SK-N-MC (cell line): ENCODE results near the gene WTIP.
"Not testable (repeated sequence)": the region's sequence is repeated elsewhere in the genome, so short reads cannot be mapped to it uniquely, and the experiment has no call there.

Source experiments
- DNase-seq: peaks from one replicate; pipeline ENCODE4 v3.0.0-alpha.2; 2011; ENCODE audit warnings: low read depth, low spot score
- H3K27ac ChIP-seq: fragments of 200-600 bp; sonication (generic); 2 replicates; pipeline ENCODE4 v1.5.1; 2016; ENCODE audit warnings: mixed run types
- H3K36me3 ChIP-seq: fragments of 200-600 bp; sonication (generic); 2 replicates; pipeline ENCODE4 v1.6.1; 2017; ENCODE audit warnings: antibody characterized with exemption, low read length, mixed read lengths; ENCODE audit not compliant: insufficient read depth
- H3K4me3 ChIP-seq: fragments of 200-600 bp; sonication (generic); 2 replicates; pipeline ENCODE4 v1.5.1; 2016
- H3K9ac ChIP-seq: fragments of 200-600 bp; sonication (generic); 2 replicates; pipeline ENCODE4 v1.8.0; 2017; ENCODE audit warnings: mixed run types, mixed read lengths; ENCODE audit not compliant: insufficient read length
- H3K9me3 ChIP-seq: fragments of 200-600 bp; sonication (generic); 2 replicates; pipeline ENCODE4 v1.6.1; 2017; ENCODE audit warnings: low read depth, mild to moderate bottlenecking, antibody characterized with exemption, low read length, moderate library complexity, mixed read lengths
- EZH2 ChIP-seq: fragments of 200-600 bp; sonication (generic); IDR thresholded peaks from one replicate; pipeline ENCODE4 v1.6.1; 2017; ENCODE audit warnings: antibody characterized with exemption
- FOXP2 ChIP-seq: optimal IDR thresholded peaks from 2 replicates; pipeline ENCODE3; 2011; ENCODE audit warnings: mild to moderate bottlenecking, moderate library complexity; ENCODE audit not compliant: insufficient read depth; ENCODE audit errors: extremely low read length, control extremely low read depth
- POLR2AphosphoS5 ChIP-seq: IDR thresholded peaks from 2 replicates; pipeline ENCODE4 v1.6.1; 2012; ENCODE audit warnings: mild to moderate bottlenecking, low read depth, low read length, borderline replicate concordance

WTIP gene

GRCh38 chr19:34480971-34481841, at the start of gene WTIP:
Gene WTIP (plus strand): TSS chr19:34481758. CDS start chr19:34481975, 217 bp downstream.
- no peak for TF ChIP-seq FOXP2
- no peak for TF ChIP-seq POLR2AphosphoS5
- no peak for TF ChIP-seq EZH2
- DNase-seq: no peak
- no peaks in the 10 kb centered on the region for H3K9me3 ChIP-seq
- no peaks in the 10 kb centered on the region for H3K36me3 ChIP-seq
- H3K4me3 ChIP-seq: peak within 1 kb of the TSS; percentile 72
- no peak within 1 kb of the TSS for H3K27ac ChIP-seq
- no peak within 1 kb of the TSS for H3K9ac ChIP-seq

GRCh38 chr19:34432797-34433196, 48.8 kb upstream of the WTIP start:
- H3K36me3 ChIP-seq: peaks cover 66% of the 10 kb centered on the region

GRCh38 chr19:34436716-34437115, 44.8 kb upstream of the WTIP start:
- Histone ChIP-seq H3K27ac (no peak overlapping the region), H3K9ac (no peak overlapping the region), H3K9me3 (no peaks in the 10 kb centered on the region), H3K4me3 (no peak overlapping the region), H3K36me3 (peaks cover 97% of the 10 kb centered on the region)
- TF ChIP-seq FOXP2 (no peak), EZH2 (no peak), POLR2AphosphoS5 (no peak)
- no peak for DNase-seq

More at GRCh38 chr19:34432797-34433196, 48.8 kb upstream of the WTIP start:
- no peak for TF ChIP-seq POLR2AphosphoS5
- TF ChIP-seq FOXP2: no peak
- no peak for TF ChIP-seq EZH2
- DNase-seq: no peak
- 0 out of 2 replicates have a peak overlapping the region, but pooled peaks have one; percentile 3 for H3K27ac ChIP-seq
- no peak overlapping the region for H3K4me3 ChIP-seq
- no peaks in the 10 kb centered on the region for H3K9me3 ChIP-seq
- H3K9ac ChIP-seq: peak overlapping the region; percentile 12

- Histone ChIP-seq H3K27ac (no peak overlapping the region), H3K4me3 (no peak overlapping the region), H3K9ac (no peak overlapping the region), H3K9me3 (no peaks in the 10 kb centered on the region), H3K36me3 (peaks cover 93% of the 10 kb centered on the region)
- no peak for DNase-seq
- no peak for TF ChIP-seq FOXP2
- no peak for TF ChIP-seq POLR2AphosphoS5
- no peak for TF ChIP-seq EZH2
Measured at GRCh38 chr19:34448191-34448590, 33.4 kb upstream of the WTIP start.

- H3K4me3 ChIP-seq: no peak overlapping the region
- no peaks in the 10 kb centered on the region for H3K9me3 ChIP-seq
- DNase-seq: no peak
- no peak for TF ChIP-seq EZH2
- TF ChIP-seq FOXP2: no peak
- no peak for TF ChIP-seq POLR2AphosphoS5
- H3K9ac ChIP-seq: no peak overlapping the region
- H3K36me3 ChIP-seq: peaks cover 82% of the 10 kb centered on the region
- H3K27ac ChIP-seq: no peak overlapping the region
Measured at GRCh38 chr19:34452723-34453122, 28.8 kb upstream of the WTIP start.

- no peak for DNase-seq
- no peaks in the 10 kb centered on the region for H3K9me3 ChIP-seq
Measured at GRCh38 chr19:34454091-34454490, 27.5 kb upstream of the WTIP start.

GRCh38 chr19:34454685-34455084, 26.9 kb upstream of the WTIP start:
- DNase-seq: no peak
- no peak overlapping the region for H3K27ac ChIP-seq
- H3K9ac ChIP-seq: no peak overlapping the region
- peaks cover 81% of the 10 kb centered on the region for H3K36me3 ChIP-seq
- no peak overlapping the region for H3K4me3 ChIP-seq
- no peaks in the 10 kb centered on the region for H3K9me3 ChIP-seq
- TF ChIP-seq EZH2 (no peak), FOXP2 (no peak), POLR2AphosphoS5 (no peak)

More at GRCh38 chr19:34454091-34454490, 27.5 kb upstream of the WTIP start:
- no peak overlapping the region for H3K4me3 ChIP-seq
- no peak overlapping the region for H3K27ac ChIP-seq
- H3K9ac ChIP-seq: no peak overlapping the region
- peaks cover 81% of the 10 kb centered on the region for H3K36me3 ChIP-seq
- TF ChIP-seq FOXP2 (no peak), EZH2 (no peak), POLR2AphosphoS5 (no peak)

- not testable (repeated sequence) for H3K9ac ChIP-seq, H3K27ac ChIP-seq, H3K9me3 ChIP-seq, H3K4me3 ChIP-seq, DNase-seq
- peaks cover 83% of the 10 kb centered on the region for H3K36me3 ChIP-seq
Measured at GRCh38 chr19:34455783-34456480, 25.6 kb upstream of the WTIP start.
